Hematopoietic multipotent progenitor cell treated with erythropoietin and hydrocortisone succinate and interleukin-3 and kit ligand, for 17 days (in vitro differentiated cells): ENCODE results near the gene DTL.
"Not testable (repeated sequence)": the region's sequence is repeated elsewhere in the genome, so short reads cannot be mapped to it uniquely, and the experiment has no call there.

Experiments used
- DNase-seq: peaks from one replicate; pipeline ENCODE4 v3.0.0-alpha.2; 2015; ENCODE audit warnings: low spot score

The DTL gene, protein sequence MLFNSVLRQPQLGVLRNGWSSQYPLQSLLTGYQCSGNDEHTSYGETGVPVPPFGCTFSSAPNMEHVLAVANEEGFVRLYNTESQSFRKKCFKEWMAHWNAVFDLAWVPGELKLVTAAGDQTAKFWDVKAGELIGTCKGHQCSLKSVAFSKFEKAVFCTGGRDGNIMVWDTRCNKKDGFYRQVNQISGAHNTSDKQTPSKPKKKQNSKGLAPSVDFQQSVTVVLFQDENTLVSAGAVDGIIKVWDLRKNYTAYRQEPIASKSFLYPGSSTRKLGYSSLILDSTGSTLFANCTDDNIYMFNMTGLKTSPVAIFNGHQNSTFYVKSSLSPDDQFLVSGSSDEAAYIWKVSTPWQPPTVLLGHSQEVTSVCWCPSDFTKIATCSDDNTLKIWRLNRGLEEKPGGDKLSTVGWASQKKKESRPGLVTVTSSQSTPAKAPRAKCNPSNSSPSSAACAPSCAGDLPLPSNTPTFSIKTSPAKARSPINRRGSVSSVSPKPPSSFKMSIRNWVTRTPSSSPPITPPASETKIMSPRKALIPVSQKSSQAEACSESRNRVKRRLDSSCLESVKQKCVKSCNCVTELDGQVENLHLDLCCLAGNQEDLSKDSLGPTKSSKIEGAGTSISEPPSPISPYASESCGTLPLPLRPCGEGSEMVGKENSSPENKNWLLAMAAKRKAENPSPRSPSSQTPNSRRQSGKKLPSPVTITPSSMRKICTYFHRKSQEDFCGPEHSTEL

DNA sequence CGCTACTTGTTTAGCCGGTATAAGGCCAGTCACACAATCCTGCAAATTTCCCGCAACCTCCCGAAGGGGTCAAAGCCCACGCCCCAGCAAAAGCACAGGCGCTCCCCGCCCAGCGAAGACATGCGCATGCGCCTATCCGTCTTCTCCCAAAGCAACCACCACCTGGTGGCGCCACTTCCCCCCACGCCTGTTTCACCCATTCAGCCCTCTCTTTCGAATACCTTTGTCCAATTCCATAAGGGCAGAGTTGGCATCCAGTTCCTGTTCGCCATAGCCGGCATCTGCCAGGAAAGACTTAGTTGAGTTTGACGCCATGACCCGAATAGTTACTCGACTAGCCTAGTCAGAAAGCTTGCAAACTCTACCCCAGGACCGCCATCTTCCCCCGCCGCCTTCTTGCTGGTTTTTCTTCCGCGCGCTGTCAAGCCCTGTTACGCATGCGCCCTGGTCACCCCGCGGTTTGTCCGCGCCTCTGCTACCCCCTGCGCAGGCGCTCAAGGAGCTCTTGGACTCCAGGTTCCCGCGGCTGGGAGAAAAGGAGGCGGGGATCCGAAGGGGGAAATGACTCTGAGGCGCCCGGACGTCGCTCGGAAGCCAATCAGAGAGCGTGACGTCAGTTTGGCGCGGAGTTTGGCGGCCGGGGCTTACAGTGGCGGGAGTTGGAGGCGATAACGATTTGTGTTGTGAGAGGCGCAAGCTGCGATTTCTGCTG lies at the start of gene DTL, which contains the start of gene INTS7:
Gene DTL (plus strand): TSS at position 626 of the 712 bp plus-strand sequence. CDS start 143 bp downstream, outside the sequence.
Gene INTS7 (minus strand): TSS at position 435 of the 712 bp plus-strand sequence. CDS start 120 bp downstream, at position 315.
- peak; percentile 98 for DNase-seq

DNA sequence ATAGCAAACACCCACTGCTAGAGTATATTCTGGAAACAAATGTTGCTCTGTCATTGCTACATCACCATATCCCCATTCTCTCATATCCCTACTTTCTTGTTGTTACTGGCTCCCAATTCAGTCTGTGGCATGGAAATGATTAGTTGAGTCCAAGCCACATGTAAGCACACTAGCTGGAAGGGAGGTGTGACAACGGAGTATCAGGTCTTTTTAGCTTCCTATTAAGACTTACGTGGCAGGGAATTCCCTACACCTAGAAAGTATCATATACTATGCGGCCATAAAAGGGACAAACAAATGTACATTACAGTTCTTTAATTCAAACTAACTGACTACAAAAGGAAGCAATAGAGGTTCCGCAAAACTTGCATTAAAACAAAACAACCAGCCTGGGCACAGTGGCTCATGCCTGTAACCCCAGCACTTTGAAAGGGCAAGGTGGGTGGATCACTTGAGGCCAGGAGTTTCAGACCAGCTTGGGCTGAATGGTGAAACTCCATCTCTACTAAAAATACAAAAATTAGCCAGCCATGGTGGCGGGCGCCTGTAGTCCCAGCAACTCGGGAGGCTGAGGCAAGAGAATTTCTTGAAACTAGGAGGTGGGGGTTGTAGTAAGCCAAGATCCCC lies 48.8 kb upstream of the DTL start:
- DNase-seq, result no peak

DNA sequence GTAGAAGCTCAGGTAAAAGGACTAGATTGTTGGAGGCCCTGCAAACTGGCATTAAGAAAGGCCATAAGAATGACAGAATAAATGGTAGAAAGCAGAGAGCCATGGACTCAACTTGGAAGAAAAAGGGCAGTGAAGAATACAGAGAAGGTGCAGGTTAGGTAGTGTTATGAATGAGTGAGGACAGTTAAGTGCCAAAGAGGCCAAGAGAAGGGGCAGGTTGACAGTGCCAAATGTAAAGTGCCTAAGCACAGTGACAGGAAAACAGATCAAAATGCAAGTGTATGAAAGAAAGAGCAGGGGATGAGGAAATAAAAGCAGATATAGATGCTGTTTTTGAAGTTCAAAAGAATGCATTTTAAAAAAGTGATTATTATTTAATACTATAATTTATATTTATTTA lies 43.9 kb upstream of the DTL start:
- DNase-seq, result no peak

DNA sequence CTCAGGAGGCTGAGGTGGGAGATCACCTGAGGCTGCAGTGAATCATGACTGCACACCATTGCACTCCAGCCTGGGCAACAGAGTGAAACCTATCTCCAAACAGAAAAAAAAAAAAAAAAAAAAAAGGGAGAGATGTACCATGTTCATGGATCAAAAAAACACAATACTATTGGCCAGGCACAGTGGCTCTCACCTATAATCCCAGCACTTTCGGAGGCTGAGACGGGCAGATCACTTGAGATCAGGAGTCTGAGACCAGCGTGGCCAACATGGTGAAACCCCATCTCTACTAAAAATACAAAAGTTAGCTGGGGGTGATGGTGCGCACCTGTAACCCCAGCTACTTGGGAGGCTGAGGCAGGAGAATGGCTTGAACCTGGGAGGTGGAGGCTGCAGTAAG lies 38.1 kb upstream of the DTL start:
- not testable (repeated sequence) for DNase-seq

DNA sequence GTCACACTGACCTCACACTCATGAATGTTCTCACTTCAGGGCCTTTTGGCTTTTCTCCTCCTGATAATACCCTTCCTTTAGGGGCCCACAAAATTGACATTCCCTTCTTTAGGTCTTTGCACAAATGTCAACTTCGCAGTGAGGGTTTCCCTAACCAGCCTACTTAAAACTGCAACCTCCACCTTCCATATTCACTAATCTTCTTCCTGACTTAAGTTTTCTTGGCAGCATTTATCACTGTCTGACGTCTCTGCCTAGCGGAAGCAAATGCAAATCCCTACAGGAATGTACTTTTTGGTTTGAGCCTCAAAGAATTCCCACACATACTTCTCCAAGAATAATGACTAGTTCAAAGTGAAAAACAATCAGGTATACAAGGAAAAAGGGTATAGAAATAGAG lies 33.0 kb upstream of the DTL start:
- DNase-seq, result no peak

DNA sequence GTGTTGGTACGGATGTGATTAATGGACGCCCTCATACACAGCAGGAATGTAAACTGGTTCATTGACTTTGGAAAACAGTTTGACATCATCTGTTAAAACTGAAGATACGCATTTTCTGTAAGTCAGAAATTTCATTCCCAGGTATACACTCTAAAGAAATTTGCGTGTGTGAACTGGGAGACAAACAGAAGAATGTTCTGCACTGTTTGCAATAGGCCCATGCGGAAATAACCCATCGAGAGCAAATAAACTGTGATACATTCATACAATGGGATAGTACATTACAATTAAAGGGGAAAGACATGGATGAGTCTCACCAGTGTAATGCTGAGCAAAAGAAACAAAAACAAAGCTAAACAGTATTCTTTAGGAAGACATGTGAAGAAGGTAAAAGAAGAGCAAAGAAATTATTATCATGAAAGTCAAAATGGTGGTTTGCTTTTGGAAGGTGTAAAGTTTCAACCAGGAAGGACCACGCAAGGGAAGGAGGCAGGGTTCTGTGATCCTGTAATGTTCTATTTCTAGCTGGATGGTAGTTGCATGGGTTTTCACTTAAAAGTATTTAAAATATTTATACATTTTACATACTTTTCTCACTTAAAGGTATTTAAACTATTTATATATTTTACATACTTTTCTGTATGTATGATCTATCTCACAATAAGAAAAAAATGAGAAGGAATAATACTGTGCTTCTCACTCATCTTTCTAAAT lies 30.5 kb upstream of the DTL start:
- no peak for DNase-seq

DNA sequence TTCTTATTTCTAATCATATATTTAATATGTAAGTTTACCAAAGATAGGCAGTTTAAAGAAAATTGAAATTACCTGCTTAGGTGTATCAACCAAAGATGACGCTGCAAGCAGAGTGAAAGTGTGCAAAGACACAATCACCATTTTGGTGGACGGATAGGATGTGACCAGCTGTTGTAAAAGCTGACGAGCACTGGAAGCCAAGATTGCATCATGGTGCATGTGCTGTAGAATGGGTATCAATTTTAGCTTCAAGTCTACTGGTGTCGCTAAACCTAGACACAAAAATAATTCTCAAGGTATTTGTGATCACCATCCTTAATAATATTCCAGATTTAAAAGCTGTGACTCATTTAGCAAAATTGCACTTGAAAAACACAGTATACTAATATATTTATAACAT lies 28.4 kb upstream of the DTL start:
- DNase-seq, result no peak

DNA sequence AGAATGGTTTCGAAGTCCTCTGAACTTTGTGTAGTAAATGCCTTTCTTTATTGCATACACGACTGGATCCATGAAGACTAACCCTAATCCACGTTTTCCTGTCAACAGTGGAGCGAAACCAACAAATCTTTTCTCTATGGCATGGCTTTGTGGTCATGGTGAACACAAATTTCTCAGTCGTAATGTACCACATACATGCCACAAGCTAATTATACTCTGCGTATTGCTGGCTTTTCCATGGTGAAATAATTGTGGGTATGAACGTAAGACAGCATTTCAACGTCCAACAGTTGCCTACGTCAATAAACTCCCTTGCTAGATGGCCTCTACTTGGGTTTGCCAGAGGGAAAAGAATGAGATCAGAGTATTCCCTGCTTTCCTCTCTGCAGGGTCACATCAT lies 27.7 kb upstream of the DTL start:
- DNase-seq, result no peak

DNA sequence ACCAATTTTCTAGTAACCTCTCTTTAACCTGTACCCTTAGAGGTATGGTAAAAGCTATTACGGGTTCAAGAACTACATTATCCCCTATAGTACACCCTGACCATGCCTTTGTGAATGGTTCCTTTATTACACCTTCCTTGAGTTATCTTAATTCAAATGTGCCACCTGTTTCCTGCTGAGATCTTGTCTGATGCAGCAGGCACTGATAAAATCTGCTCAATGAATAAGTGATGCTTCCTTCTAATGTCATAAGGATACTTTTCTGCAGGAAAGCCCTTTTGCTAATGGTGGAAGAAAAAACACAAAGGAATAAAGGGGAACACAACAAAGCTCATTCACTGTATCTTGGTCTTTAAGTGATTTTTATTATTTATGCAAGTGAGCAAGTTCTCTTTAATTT lies 26.0 kb upstream of the DTL start:
- no peak for DNase-seq

DNA sequence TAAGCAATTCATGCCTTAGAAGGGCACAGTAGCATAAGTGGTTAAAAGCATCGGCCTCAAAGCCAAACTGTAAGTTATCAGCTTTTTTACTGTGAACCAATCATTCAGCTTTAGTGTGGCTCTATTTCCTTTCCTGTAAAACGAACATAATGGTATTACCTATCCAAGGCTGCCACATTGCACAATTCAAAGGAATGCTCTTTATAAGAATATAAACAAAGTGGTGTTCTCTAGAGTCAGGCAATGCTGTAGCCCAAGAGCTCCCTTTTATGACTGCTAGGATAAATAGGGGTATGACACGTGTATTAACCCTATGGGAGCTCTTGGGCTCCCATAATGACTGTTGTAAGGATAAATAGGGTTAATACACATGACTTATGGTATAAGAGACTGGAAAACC lies 25.5 kb upstream of the DTL start:
- DNase-seq, result no peak

DNA sequence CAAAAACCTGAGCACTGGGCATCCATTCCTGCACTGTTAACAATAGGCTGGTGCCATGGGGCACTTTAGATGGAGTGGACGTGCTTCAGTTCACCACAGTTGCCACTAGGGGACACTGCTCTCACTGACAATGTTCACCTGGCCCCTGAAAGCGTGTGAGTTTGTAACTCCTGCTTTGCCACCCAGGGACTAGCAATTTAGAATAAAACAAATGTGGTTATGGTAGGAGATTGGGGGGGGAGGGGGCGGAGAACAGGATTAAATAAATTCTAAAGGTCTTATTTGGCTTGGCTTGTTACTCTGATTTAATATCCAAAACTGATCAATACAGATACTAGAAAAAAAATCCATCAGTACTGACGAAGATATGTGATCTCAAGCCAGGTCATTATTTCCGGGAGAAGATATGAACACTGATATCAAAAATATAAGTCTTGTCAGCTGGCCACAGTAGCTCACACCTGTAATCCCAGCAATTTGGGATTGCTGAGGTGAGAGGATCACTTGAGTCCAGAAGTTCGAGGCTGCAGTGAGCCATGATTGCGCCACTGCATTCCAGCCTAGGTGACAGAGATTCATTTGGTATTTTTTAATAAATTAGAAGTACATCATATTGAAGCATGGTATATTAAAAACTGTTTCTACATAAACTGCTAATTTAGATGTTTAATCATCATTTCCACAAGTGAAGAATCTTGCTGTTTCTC lies 23.4 kb upstream of the DTL start:
- DNase-seq, result peak; percentile 73

DNA sequence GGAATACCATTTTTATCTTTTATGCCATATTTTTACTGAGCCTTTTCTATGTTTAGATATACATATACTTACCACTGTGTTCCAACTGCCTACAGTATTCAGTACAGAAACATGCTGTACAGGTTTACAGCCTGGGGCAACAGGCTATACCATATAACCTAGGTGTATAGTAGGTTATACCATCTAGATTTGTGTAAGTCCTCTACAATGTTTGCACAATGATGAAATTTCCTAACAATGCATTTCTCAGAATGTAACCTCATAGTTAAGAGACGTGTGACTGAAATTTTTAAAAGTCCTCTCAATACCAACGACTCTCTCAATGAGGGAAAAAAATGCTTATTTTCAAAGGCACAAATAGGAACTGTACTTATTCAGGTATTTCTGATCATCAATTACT lies 21.9 kb upstream of the DTL start:
- no peak for DNase-seq

DNA sequence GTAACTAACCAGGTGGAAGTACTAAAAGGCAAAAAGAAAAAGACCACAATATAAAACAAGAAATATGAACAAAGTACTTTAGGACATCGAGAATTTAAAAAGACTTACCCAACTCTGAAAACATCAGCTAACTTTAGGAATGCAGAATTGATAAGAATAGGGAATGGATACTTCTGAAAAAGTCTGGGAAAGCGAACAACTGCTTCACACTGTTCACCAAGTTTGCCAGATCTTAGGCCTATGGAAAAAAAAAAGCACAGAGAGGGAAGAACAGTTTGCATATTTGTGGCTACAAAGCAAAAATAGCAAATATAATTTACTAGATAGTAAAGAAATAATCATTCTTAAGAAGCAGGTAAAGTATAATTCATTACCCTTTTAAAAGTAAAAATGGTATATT lies 14.6 kb upstream of the DTL start:
- DNase-seq, result no peak

DNA sequence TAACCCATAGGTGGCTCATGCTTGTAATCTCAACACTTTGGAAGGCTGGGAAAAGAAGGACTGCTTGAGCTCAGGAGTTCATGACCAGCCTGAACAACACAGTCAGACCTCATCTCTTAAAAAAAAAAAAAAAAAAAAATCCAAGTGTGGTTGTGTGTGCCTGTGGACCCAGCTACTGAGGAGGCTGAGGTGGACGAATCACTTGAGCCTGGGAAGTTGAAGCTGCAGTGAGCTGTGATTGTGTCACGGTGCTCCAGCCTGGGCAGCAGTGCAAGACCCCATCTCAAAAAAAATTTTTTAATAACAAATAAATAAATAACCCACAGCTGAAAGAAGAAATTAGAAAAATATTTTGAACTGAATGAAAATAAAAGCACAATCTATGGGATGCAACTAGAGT lies 14.0 kb upstream of the DTL start:
- DNase-seq, result no peak

DNA sequence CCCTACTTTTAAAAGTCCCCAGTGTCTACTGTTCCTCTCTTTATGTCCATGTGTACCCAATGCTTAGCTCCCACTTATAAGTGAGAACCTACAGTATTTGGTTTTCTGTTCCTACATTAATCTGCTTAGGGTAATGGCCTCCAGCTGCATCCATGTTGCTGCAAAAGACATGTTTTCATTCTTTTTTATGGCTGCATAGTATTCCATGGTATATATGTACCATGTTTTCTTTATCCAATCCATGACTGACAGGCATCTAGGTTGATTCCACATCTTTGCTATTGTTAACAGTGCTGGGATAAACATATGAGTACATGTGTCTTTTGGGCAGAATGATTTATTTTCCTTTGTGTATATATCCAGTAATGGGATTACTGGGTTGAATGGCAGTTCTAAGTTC lies 12.6 kb upstream of the DTL start:
- not testable (repeated sequence) for DNase-seq

DNA sequence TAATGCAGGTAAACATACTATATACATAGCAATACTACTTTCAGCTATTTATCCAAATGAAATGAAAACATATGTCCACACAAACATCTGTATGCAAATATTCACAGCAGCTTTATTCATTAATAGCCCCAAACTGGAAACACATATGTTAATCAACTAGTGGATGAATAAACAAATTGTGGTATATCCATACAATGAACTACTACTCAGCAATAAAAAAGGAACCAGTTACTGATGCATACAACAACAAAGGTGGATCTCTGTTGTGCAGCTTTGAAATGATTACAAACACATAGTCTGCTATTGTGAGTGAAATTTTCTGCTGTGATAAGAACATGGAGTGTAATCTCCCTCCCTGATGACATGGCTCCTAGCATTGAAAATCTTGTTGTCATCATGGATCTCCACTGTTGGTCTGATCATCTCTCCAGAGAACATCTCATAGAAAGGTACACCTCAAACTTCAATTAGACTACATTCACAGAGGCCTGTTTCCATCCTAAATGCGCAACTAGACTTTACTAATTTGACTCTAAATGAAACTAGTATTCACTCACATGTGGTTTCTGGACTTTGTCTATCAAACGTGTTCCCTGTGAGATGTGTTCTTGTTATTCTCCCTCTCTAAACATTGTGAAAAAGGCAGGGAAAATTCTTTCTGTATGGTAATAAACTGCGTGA lies 10.9 kb upstream of the DTL start:
- DNase-seq, result no peak

DNA sequence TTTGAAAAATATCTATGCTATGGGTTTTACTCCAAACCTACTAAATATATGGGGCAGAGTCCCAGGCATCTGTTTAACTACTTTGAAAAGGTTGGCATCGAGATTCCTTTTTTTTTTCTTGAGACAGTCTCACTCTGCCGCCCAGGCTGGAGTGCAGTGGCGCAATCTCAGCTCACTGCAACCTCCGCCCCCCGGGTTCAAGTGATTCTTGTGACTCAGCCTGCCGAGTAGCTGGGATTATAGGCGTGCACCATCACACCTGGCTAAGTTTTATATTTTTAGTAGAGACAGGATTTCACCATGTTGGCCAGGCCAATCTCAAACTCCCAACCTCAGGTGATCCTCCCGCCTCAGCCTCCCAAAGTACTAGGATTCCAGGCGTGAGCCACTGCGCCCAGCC lies 7.8 kb upstream of the DTL start:
- DNase-seq, result not testable (repeated sequence)

DNA sequence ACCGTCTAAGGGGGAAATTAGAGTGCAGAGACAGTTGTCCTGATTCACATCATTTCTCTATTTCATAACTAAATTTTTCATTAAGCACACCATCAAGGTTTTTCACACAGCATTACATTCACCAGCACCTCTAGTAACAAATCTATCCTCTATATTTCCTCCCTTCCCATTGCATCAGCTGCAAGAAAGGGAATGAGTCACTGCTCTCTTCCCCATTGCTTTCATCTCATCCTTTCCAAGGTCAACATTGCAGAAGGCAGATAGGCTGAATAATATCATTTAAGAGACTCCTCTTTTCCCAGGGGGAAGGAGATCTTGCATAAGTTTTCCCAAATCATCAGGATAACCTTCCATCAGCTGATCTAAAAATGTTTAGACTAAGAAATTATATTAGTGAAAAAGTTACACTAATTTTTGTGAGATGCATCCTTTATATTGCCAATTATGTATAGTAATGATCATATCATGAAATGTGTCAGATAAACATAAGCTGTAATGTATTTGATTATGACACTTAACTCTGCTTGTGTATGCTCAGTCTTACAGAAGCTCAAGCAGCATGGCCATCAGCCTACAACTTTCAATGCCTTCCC lies 4.5 kb upstream of the DTL start:
- no peak for DNase-seq

DNA sequence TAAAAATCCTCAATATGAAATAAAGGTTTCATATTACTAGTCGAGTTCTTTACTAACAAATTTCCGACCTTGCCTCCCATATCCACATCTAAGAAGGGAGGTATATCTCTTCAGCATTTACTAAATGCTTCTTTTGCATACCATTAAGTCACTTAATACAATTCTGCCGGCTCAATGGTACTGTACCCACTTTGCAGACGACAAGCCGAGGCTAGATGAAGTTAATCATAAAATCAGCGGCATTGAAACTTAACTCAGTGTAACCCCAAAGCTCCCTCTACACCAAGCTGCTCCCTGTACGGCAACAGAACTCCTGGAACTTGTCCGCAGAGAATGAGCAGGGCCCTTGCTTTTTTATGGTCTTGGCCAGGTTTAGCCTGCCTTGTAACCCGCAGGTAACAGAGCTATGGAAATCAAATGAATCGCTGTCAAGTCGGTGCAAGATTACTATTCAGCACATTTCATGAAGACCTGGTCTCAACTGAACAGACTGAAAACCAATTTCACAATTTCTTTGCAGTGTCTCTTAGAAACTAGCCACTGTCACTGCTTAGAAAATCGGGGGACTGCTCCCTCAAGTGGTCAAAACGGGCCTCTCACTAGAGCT lies 929 bp upstream of the DTL start:
- no peak for DNase-seq
